HepG2 (cell line): ENCODE results near the gene PCIF1. TPM values are rescaled to one million over a fixed set of nuclear protein-coding genes. Genes with fewer than 3 reads are reported as not detected.

ENCODE experiments used
- ATAC-seq: fragments of 200-7000 bp; cut with Tn5 transposase; 3 replicates; pipeline ENCODE4 v1.9.1; 2020; ENCODE audit warnings: mild to moderate bottlenecking, moderate library complexity
- BruUV-seq: library from RNA; stranded (reverse); fragments of 400-500 nt; replicated peaks from 2 replicates; lab custom pipeline; 2021; lab: Mats Ljungman, UMichigan
- CTCF ChIA-PET: fragments of 300-600 bp; formaldehyde crosslinking; extraction: SDS; loops from one replicate; lab custom pipeline; 2021; ENCODE audit warnings: low total read pairs, inconsistent platforms, low intra/inter-chr PET ratio; lab: Yijun Ruan, JAX
- POLR2A ChIA-PET: fragments of 350-600 bp; sonication (Branson Sonifier 250); formaldehyde crosslinking; loops from one replicate; lab custom pipeline; 2020; ENCODE audit warnings: antibody characterized with exemption, inconsistent platforms; lab: Yijun Ruan, JAX
- DNase-seq: peaks from one replicate; pipeline ENCODE4 v3.0.0-alpha.2; 2015; ENCODE audit warnings: low spot score
- FAIRE-seq: peaks from 3 replicates; lab custom pipeline; 2011; peaks lifted over from hg19 to GRCh38; lab: Jason Lieb, UNC
- H2AFZ ChIP-seq: one replicate; pipeline ENCODE4 v1.6.1; 2011; ENCODE audit warnings: low read length, inconsistent platforms
- H3K27ac ChIP-seq: fragments of 300-600 bp; 3 replicates; pipeline ENCODE4 v1.8.0; 2011; ENCODE audit warnings: mixed run types, mild to moderate bottlenecking, mixed read lengths, low read length, inconsistent platforms; ENCODE audit not compliant: insufficient read depth; ENCODE audit errors: extremely low read length
- H3K27me3 ChIP-seq, 2 experiments: fragments of 200-600 bp in 1 of 2; 2 replicates in 1 of 2; 3 replicates in 1 of 2; pipeline versions ENCODE4 v1.6.0 to v1.8.0; 2011; ENCODE audit warnings: low read length in 2 of 2, mild to moderate bottlenecking in 2 of 2, moderate library complexity in 2 of 2, inconsistent platforms in 1 of 2; ENCODE audit not compliant: insufficient read depth in 2 of 2, control insufficient read depth in 1 of 2
- H3K36me3 ChIP-seq, 2 experiments: fragments of 200-600 bp in 1 of 2; replicated peaks in 1 of 2; 2 replicates in 1 of 2; 3 replicates in 1 of 2; pipeline versions ENCODE4 v1.5.1 to v1.8.0; 2011; ENCODE audit warnings: low read length in 2 of 2, inconsistent platforms in 1 of 2; ENCODE audit not compliant: insufficient read depth in 2 of 2, control insufficient read depth in 1 of 2
- H3K4me1 ChIP-seq: 2 replicates; pipeline ENCODE4 v1.5.1; 2012; ENCODE audit warnings: low read length, inconsistent platforms; ENCODE audit not compliant: insufficient read depth
- H3K4me2 ChIP-seq: 2 replicates; pipeline ENCODE4 v1.6.0; 2011; ENCODE audit warnings: low read depth, low read length, inconsistent platforms
- H3K4me3 ChIP-seq, 3 experiments: fragments of 200-600 bp in 1 of 3; sonication (generic), shearing (Covaris generic) in 1 of 3; replicated peaks in 1 of 3; 2 replicates each; pipeline ENCODE4 v1.5.1; 2011 to 2016; ENCODE audit warnings: low read length in 3 of 3, inconsistent platforms in 2 of 3, low read depth in 2 of 3, mild to moderate bottlenecking in 2 of 3, control low read depth in 1 of 3, mixed read lengths in 1 of 3; ENCODE audit not compliant: insufficient read depth in 1 of 3
- H3K79me2 ChIP-seq: one replicate; pipeline ENCODE4 v1.6.1; 2011; ENCODE audit warnings: low read length, inconsistent platforms; ENCODE audit not compliant: insufficient read depth
- H3K9ac ChIP-seq: 2 replicates; pipeline ENCODE4 v1.6.0; 2011; ENCODE audit warnings: mild to moderate bottlenecking, low read depth, low read length, inconsistent platforms; ENCODE audit not compliant: insufficient read depth
- H3K9me3 ChIP-seq: 2 replicates; pipeline ENCODE4 v1.5.1; 2012; ENCODE audit warnings: mild to moderate bottlenecking, low read length
- H4K20me1 ChIP-seq: 2 replicates; pipeline ENCODE4 v1.6.0; 2011; ENCODE audit warnings: inconsistent platforms, mild to moderate bottlenecking, low read length, moderate library complexity; ENCODE audit not compliant: insufficient read depth
- CAMTA2 ChIP-seq: sonication (generic); formaldehyde crosslinking; IDR thresholded peaks from 2 replicates; pipeline ENCODE4 v1.4.0; 2020; ENCODE audit warnings: mild to moderate bottlenecking, missing genetic modification reagents, borderline replicate concordance
- KLF16 ChIP-seq, 2 experiments: sonication (generic) in 1 of 2; formaldehyde crosslinking in 1 of 2; IDR thresholded peaks; 2 replicates each; pipeline versions ENCODE4 v1.6.1 to v1.8.0; 2016 to 2023; ENCODE audit warnings: missing genetic modification reagents in 2 of 2, missing compliant biosample characterization in 1 of 2
- MXD4 ChIP-seq: IDR thresholded peaks from 2 replicates; pipeline ENCODE4 v1.6.1; 2016; ENCODE audit warnings: mild to moderate bottlenecking, missing biosample characterization, missing genetic modification reagents
- NR0B2 ChIP-seq: sonication (generic); formaldehyde crosslinking; IDR thresholded peaks from 2 replicates; pipeline ENCODE4 v1.4.0; 2020; ENCODE audit warnings: mild to moderate bottlenecking, missing genetic modification reagents
- REPIN1 ChIP-seq: sonication (generic); formaldehyde crosslinking; IDR thresholded peaks from 2 replicates; pipeline ENCODE4 v1.8.0; 2022; ENCODE audit warnings: missing genetic modification reagents, low read depth, mild to moderate bottlenecking, borderline replicate concordance
- SP5 ChIP-seq: IDR thresholded peaks from 2 replicates; pipeline ENCODE4 v1.6.1; 2016; ENCODE audit warnings: low read depth, borderline replicate concordance
- TFE3 ChIP-seq: IDR thresholded peaks from 2 replicates; pipeline ENCODE4 v1.6.1; 2016
- ZNF34 ChIP-seq: sonication (generic); formaldehyde crosslinking; IDR thresholded peaks from 2 replicates; pipeline ENCODE4 v1.4.0; 2020; ENCODE audit warnings: mild to moderate bottlenecking, missing genetic modification reagents, borderline replicate concordance
- ZNF414 ChIP-seq: sonication (generic); formaldehyde crosslinking; IDR thresholded peaks from 2 replicates; pipeline ENCODE4 v1.5.0; 2020; ENCODE audit warnings: missing genetic modification reagents
- ZNF674 ChIP-seq: sonication (generic); formaldehyde crosslinking; IDR thresholded peaks from 2 replicates; pipeline ENCODE4 v1.5.0; 2020; ENCODE audit warnings: low read depth, mild to moderate bottlenecking, missing genetic modification reagents
- ZNF703 ChIP-seq: sonication (generic); formaldehyde crosslinking; IDR thresholded peaks from 2 replicates; pipeline ENCODE4 v1.5.1; 2020; ENCODE audit warnings: missing genetic modification reagents, mild to moderate bottlenecking, moderate library complexity, borderline replicate concordance
- ZNF773 ChIP-seq: sonication (generic); formaldehyde crosslinking; IDR thresholded peaks from 2 replicates; pipeline ENCODE4 v1.4.0; 2020; ENCODE audit warnings: missing genetic modification reagents, borderline replicate concordance
- ZSCAN31 ChIP-seq: sonication (generic); formaldehyde crosslinking; IDR thresholded peaks from 2 replicates; pipeline ENCODE4 v1.5.0; 2020; ENCODE audit warnings: low read depth, mild to moderate bottlenecking, missing genetic modification reagents
- WGBS: methylation state at CpG from one replicate; pipeline ENCODE4 v1.1.6; 2017; ENCODE audit warnings: low lambda C conversion rate; 5-methylcytosine and 5-hydroxymethylcytosine counted together
- in situ Hi-C: cut with HindIII; loops from 2 replicates; pipeline ENCODE4 v1.10.0; 2017; ENCODE audit warnings: low pct_unique_long_range_greater_than_20kb; ENCODE audit not compliant: extremely low pct_ligation_motif_present
- intact Hi-C: fragments of 100-400 bp; cut with micrococcal nuclease; formaldehyde crosslinking; loops from one replicate; pipeline ENCODE4 v1.10.0; 2022; ENCODE audit not compliant: unreplicated experiment
- polyA plus RNA-seq, 8 experiments: library from polyadenylated mRNA; depleted of rRNA in 3 of 8; stranded (reverse) in 7 of 8; unstranded in 1 of 8; fragments of >200 nt; fragmentation: Illumina TruSeq in 4 of 8; extraction: Trizol in 4 of 8; gene quantifications; 2 replicates each; pipeline versions ENCODE4 v1.2.1 to v1.2.3, GENCODE V29; 2011 to 2016; ENCODE audit warnings: low read depth in 4 of 8, missing spikeins in 1 of 8, mixed read lengths in 1 of 8; ENCODE audit not compliant: insufficient read depth in 1 of 8
- total RNA-seq, 5 experiments: library from RNA; depleted of rRNA; stranded (reverse); fragments of >200 nt; fragmentation: Illumina TruSeq; extraction: Trizol; gene quantifications; 2 replicates each; pipeline ENCODE4 v1.2.3, GENCODE V29; 2016; ENCODE audit warnings: low read depth in 1 of 5
- TF ChIP-seq, protein P1 (sequence below): sonication (generic); formaldehyde crosslinking; IDR thresholded peaks from 2 replicates; pipeline ENCODE4 v1.4.0; 2020; ENCODE audit warnings: mild to moderate bottlenecking, missing genetic modification reagents
- TF ChIP-seq, protein P2 (sequence below): sonication (generic); formaldehyde crosslinking; IDR thresholded peaks from 2 replicates; pipeline ENCODE4 v1.4.0; 2020; ENCODE audit warnings: mild to moderate bottlenecking, missing genetic modification reagents

PCIF1 gene
- total and polyA plus RNA-seq, 2 of the 13 experiments (the other 11 are each of a cell fraction or from before 2014, with no cell fraction given), result 20.9 to 24.4 TPM

DNA sequence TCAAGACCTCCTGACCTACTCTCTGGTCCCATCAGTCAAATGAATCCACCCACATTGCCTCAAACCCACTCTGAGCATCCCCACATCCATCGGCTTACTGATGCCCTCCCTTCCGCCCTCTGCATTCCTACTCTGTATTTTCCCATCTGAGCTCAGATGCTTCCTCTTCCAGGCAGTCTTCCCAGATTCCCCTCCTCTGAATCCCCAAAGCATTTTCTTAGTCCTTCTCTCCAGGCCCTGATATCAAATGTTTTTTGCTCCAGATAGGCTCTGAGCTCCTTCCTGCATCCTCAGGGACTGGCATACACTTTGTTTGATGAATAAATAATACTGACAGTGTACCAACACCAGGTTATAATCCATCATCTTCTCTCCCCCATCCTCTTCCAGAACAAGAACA, 26.4 kb upstream of the PCIF1 start (continued):
- TF ChIP-seq ZNF703 (CRISPR knock-in tag), result no peak

DNA sequence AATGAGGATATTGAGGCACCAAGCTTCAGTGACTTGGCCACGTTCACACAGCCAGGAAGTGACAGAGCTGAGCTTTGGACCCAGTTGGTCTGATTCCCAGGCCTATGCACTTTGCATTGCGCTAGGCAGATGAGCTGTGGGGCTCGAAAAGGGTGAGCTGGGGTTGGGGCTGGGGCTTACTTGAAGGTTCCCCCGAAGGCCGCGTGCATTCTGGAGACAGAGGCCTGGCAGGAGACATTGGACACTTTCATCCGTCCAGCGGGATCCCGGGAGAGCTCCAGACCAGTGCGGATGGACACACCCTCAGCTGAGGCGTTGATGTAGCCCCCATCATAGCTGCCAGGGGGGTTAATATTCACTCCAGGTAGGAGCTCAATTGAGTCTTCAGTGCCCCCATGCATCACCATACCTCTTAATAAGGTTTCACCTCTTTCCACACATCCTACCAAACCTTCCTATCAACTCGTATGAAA, 25.1 kb upstream of the PCIF1 start:
- DNase-seq, result peak; percentile 71
- no peaks in the 10 kb centered on the region for H3K36me3 ChIP-seq
- H4K20me1 ChIP-seq, result no peaks in the 10 kb centered on the region
- in situ Hi-C loops (no loop called here), intact Hi-C loops (loop anchor here (2.0 kb wide), 1 partner anchor 15 kb away; no protein-coding TSS in a partner anchor)
- no peaks in the 10 kb centered on the region for H3K79me2 ChIP-seq
- CTCF ChIA-PET, result no interaction called here
- H3K9me3 ChIP-seq, result no peaks in the 10 kb centered on the region
- POLR2A ChIA-PET, result interaction anchor here (0.7 to 8.8 kb wide), 15 partner anchors 10 to 76 kb away, joined by 3 to 164 read pairs (median 13); partner anchors contain the start of genes CTSA, NEURL2, PCIF1 and SNX21
- H3K4me3 ChIP-seq, result peak overlapping the region; percentile 40 to 71 (median 49)
- FAIRE-seq, result no peak
- peak overlapping the region; percentile 64 for H3K9ac ChIP-seq
- peak overlapping the region; percentile 12 for H2AFZ ChIP-seq
- peaks cover 65% of the 10 kb centered on the region for H3K4me1 ChIP-seq
- 14% methylated on average over 12 of the region's 12 CpGs for WGBS
- peak overlapping the region; percentile 72 for H3K27ac ChIP-seq
- peak overlapping the region; percentile 90 for H3K4me2 ChIP-seq
- BruUV-seq, result no TSS peak
- no peaks in the 10 kb centered on the region; a peak in 1 of 5 replicates for H3K27me3 ChIP-seq
- peak; percentile 74 for ATAC-seq
- TF ChIP-seq CAMTA2 (CRISPR knock-in tag), result peak; percentile 61; the same call in 1 of the 2 replicates
- TF ChIP-seq, protein P1, sequence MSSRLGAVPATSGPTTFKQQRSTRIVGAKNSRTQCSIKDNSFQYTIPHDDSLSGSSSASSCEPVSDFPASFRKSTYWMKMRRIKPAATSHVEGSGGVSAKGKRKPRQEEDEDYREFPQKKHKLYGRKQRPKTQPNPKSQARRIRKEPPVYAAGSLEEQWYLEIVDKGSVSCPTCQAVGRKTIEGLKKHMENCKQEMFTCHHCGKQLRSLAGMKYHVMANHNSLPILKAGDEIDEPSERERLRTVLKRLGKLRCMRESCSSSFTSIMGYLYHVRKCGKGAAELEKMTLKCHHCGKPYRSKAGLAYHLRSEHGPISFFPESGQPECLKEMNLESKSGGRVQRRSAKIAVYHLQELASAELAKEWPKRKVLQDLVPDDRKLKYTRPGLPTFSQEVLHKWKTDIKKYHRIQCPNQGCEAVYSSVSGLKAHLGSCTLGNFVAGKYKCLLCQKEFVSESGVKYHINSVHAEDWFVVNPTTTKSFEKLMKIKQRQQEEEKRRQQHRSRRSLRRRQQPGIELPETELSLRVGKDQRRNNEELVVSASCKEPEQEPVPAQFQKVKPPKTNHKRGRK, result no peak
- peak; percentile 41 to 64; a peak in 1 of 4 replicates for TF ChIP-seq KLF16 (CRISPR knock-in tag; IDR thresholded peaks at IDR 0.05)
- no peak for TF ChIP-seq ZNF34 (CRISPR knock-in tag)
- TF ChIP-seq MXD4 (CRISPR knock-in tag), result peak; percentile 52; the same call in 1 of the 2 replicates
- TF ChIP-seq ZNF773, result no peak
- TF ChIP-seq ZNF414, result no peak; the same call in 1 of the 2 replicates
- TF ChIP-seq NR0B2 (CRISPR knock-in tag), result no peak
- TF ChIP-seq ZNF674 (CRISPR knock-in tag), result no peak
- TF ChIP-seq SP5 (CRISPR knock-in tag), result no peak; the same call in 1 of the 2 replicates
- no peak for TF ChIP-seq TFE3
- TF ChIP-seq, protein P2, sequence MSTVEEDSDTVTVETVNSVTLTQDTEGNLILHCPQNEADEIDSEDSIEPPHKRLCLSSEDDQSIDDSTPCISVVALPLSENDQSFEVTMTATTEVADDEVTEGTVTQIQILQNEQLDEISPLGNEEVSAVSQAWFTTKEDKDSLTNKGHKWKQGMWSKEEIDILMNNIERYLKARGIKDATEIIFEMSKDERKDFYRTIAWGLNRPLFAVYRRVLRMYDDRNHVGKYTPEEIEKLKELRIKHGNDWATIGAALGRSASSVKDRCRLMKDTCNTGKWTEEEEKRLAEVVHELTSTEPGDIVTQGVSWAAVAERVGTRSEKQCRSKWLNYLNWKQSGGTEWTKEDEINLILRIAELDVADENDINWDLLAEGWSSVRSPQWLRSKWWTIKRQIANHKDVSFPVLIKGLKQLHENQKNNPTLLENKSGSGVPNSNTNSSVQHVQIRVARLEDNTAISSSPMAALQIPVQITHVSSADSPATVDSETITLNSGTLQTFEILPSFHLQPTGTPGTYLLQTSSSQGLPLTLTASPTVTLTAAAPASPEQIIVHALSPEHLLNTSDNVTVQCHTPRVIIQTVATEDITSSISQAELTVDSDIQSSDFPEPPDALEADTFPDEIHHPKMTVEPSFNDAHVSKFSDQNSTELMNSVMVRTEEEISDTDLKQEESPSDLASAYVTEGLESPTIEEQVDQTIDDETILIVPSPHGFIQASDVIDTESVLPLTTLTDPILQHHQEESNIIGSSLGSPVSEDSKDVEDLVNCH (CRISPR knock-in tag), result no peak
- peak; percentile 73; the same call in 1 of the 2 replicates for TF ChIP-seq REPIN1 (CRISPR knock-in tag)
- TF ChIP-seq ZSCAN31 (CRISPR knock-in tag), result no peak
